ENCODE results near the gene MMRN2.

GRCh38 chr10:86961481-86962091 lies 4.2 kb upstream of the MMRN2 start:
- TF ChIP-seq CTCF (IDR thresholded peaks at IDR 0.05) (no peak), EP300 (IDR thresholded peaks at IDR 0.05; ENCODE audit: borderline replicate concordance in 1 of 2, low read depth in 1 of 2, low read length in 1 of 2) (no peak), GATA2 (CRISPR knock-in tag; IDR thresholded peaks at IDR 0.05) (no peak), JUND (IDR thresholded peaks at IDR 0.05) (no peak), SMC3 (IDR thresholded peaks at IDR 0.05; ENCODE audit: low read depth, low read length) (no peak), MXI1 (IDR thresholded peaks at IDR 0.05; ENCODE audit: low read depth, low read length) (no peak), FOXM1 (IDR thresholded peaks at IDR 0.05; ENCODE audit: low read depth) (no peak), MEF2A (IDR thresholded peaks at IDR 0.05; ENCODE audit: borderline replicate concordance, low read depth) (no peak), POLR2AphosphoS5 (IDR thresholded peaks at IDR 0.05; ENCODE audit: low read depth, low read length) (no peak), SIN3A (IDR thresholded peaks at IDR 0.05; ENCODE audit: borderline replicate concordance, low read depth, low read length) (no peak), RFX5 (IDR thresholded peaks at IDR 0.05; ENCODE audit: low read length) (no peak)
- TF ChIP-seq, protein P1, sequence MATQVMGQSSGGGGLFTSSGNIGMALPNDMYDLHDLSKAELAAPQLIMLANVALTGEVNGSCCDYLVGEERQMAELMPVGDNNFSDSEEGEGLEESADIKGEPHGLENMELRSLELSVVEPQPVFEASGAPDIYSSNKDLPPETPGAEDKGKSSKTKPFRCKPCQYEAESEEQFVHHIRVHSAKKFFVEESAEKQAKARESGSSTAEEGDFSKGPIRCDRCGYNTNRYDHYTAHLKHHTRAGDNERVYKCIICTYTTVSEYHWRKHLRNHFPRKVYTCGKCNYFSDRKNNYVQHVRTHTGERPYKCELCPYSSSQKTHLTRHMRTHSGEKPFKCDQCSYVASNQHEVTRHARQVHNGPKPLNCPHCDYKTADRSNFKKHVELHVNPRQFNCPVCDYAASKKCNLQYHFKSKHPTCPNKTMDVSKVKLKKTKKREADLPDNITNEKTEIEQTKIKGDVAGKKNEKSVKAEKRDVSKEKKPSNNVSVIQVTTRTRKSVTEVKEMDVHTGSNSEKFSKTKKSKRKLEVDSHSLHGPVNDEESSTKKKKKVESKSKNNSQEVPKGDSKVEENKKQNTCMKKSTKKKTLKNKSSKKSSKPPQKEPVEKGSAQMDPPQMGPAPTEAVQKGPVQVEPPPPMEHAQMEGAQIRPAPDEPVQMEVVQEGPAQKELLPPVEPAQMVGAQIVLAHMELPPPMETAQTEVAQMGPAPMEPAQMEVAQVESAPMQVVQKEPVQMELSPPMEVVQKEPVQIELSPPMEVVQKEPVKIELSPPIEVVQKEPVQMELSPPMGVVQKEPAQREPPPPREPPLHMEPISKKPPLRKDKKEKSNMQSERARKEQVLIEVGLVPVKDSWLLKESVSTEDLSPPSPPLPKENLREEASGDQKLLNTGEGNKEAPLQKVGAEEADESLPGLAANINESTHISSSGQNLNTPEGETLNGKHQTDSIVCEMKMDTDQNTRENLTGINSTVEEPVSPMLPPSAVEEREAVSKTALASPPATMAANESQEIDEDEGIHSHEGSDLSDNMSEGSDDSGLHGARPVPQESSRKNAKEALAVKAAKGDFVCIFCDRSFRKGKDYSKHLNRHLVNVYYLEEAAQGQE (IDR thresholded peaks at IDR 0.05; ENCODE audit: low read depth, low read length): no peak
- TF ChIP-seq, protein P2, sequence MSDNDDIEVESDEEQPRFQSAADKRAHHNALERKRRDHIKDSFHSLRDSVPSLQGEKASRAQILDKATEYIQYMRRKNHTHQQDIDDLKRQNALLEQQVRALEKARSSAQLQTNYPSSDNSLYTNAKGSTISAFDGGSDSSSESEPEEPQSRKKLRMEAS (IDR thresholded peaks at IDR 0.05; ENCODE audit: low read depth): no peak
- TF ChIP-seq, protein P3, sequence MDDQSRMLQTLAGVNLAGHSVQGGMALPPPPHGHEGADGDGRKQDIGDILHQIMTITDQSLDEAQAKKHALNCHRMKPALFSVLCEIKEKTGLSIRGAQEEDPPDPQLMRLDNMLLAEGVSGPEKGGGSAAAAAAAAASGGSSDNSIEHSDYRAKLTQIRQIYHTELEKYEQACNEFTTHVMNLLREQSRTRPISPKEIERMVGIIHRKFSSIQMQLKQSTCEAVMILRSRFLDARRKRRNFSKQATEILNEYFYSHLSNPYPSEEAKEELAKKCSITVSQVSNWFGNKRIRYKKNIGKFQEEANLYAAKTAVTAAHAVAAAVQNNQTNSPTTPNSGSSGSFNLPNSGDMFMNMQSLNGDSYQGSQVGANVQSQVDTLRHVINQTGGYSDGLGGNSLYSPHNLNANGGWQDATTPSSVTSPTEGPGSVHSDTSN (IDR thresholded peaks at IDR 0.05): no peak
